ENCODE measurements around the gene EXOC2. TPM values are rescaled to one million over a fixed set of nuclear protein-coding genes. Genes with fewer than 3 reads are reported as not detected.

The EXOC2 gene
- total and polyA plus RNA-seq, 2 donors (not counting 3 experiments of a cell fraction or from before 2014, with no cell fraction given) = 18.2 to 30.8 TPM

DNA sequence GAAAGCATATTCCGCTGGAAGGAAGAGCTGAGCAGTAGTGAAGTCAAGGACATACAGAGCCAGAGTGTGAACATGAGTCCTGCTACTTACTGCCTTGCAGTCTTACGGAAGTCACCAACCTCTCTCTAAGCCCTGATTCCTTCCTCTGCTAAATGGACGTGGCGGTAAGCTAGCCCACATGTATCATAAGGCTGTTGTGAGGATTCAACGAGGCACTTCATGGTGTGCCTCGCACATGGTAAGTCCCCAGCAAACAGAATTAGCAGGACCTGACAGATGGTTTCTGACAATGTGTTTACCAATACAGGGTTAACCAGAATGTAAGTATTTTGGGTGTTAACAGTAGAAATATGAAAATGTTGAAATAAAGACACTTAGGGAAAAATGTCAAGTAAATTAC lies 208.2 kb downstream of the EXOC2 start:
- Histone ChIP-seq H3K9ac (replicated peaks; ENCODE audit: extremely low read depth, insufficient read depth, low read length) (no peak overlapping the region), H3K36me3 (ENCODE audit: control insufficient read depth in 2 of 2, extremely low read depth in 1 of 2, insufficient read depth in 2 of 2, low read length in 2 of 2) (peaks cover 3 to 7% of the 10 kb centered on the region in 2 experiments), H3K27ac (ENCODE audit: insufficient read depth, low read depth, low read length) (no peak overlapping the region), H3K4me1 (ENCODE audit: control insufficient read depth, extremely low read depth, insufficient read depth, low read length) (no peaks in the 10 kb centered on the region), H3K4me2 (ENCODE audit: insufficient read depth, low read length) (no peak overlapping the region), H2AFZ (ENCODE audit: low read depth, low read length) (no peak overlapping the region), H3K4me3 (replicated peaks in 1 of 3; ENCODE audit: insufficient read depth in 1 of 3, low read depth in 1 of 3, low read length in 3 of 3) (no peak overlapping the region), H4K20me1 (replicated peaks; ENCODE audit: control insufficient read depth, extremely low read depth, insufficient read depth, low read length) (no peaks in the 10 kb centered on the region), H3K9me3 (replicated peaks; ENCODE audit: control insufficient read depth, insufficient read depth, low read length) (no peaks in the 10 kb centered on the region), H3K79me2 (ENCODE audit: control insufficient read depth, insufficient read depth, low read length) (no peaks in the 10 kb centered on the region), H3K9me1 (replicated peaks; ENCODE audit: control insufficient read depth, extremely low read depth, insufficient read depth, low read length) (no peaks in the 10 kb centered on the region), H3K27me3 (ENCODE audit: control insufficient read depth in 2 of 2, insufficient read depth in 2 of 2, low read length in 2 of 2) (no peaks in the 10 kb centered on the region)
- DNase-seq (ENCODE audit: low read depth, low spot score) (no peak), FAIRE-seq (no peak)
- intact Hi-C loops (cut with micrococcal nuclease) = loop anchor here (5.0 kb wide), 1 partner anchor 297 kb away; no protein-coding TSS in a partner anchor
- BruUV-seq (replicated peaks) = no TSS peak
- dilution Hi-C loops (cut with MboI; ENCODE audit: extremely low pct_ligation_motif_present, low sequenced_read_pairs) = no loop called here
- ChIA-PET POLR2A (no interaction called here), CTCF (no interaction called here)
- no peak for TF ChIP-seq GATA2 (IDR thresholded peaks at IDR 0.05; ENCODE audit: insufficient read depth, insufficient read length, low read depth, low read length)

- Histone ChIP-seq H3K79me2 (ENCODE audit: control insufficient read depth, insufficient read depth, low read length) (no peaks in the 10 kb centered on the region), H3K4me2 (ENCODE audit: insufficient read depth, low read length) (no peak overlapping the region), H4K20me1 (replicated peaks; ENCODE audit: control insufficient read depth, extremely low read depth, insufficient read depth, low read length) (no peaks in the 10 kb centered on the region), H3K9me3 (replicated peaks; ENCODE audit: control insufficient read depth, insufficient read depth, low read length) (no peaks in the 10 kb centered on the region), H3K4me3 (replicated peaks in 1 of 3; ENCODE audit: insufficient read depth in 1 of 3, low read depth in 1 of 3, low read length in 3 of 3) (no peak overlapping the region), H2AFZ (ENCODE audit: low read depth, low read length) (no peak overlapping the region), H3K27me3 (ENCODE audit: control insufficient read depth in 2 of 2, insufficient read depth in 2 of 2, low read length in 2 of 2) (no peaks in the 10 kb centered on the region), H3K36me3 (ENCODE audit: control insufficient read depth in 2 of 2, extremely low read depth in 1 of 2, insufficient read depth in 2 of 2, low read length in 2 of 2) (peaks cover 3 to 7% of the 10 kb centered on the region in 2 experiments), H3K4me1 (ENCODE audit: control insufficient read depth, extremely low read depth, insufficient read depth, low read length) (no peaks in the 10 kb centered on the region), H3K27ac (ENCODE audit: insufficient read depth, low read depth, low read length) (no peak overlapping the region), H3K9ac (replicated peaks; ENCODE audit: extremely low read depth, insufficient read depth, low read length) (no peak overlapping the region), H3K9me1 (replicated peaks; ENCODE audit: control insufficient read depth, extremely low read depth, insufficient read depth, low read length) (no peaks in the 10 kb centered on the region)
- dilution Hi-C loops (cut with MboI; ENCODE audit: extremely low pct_ligation_motif_present, low sequenced_read_pairs) = no loop called here
- FAIRE-seq (no peak), DNase-seq (ENCODE audit: low read depth, low spot score) (no peak)
- TF ChIP-seq JUN (IDR thresholded peaks at IDR 0.05; ENCODE audit: borderline replicate concordance, insufficient read depth, insufficient read length, low read depth) = no peak
- TF ChIP-seq GATA2 (IDR thresholded peaks at IDR 0.05; ENCODE audit: insufficient read depth, insufficient read length, low read depth, low read length) = no peak
- TF ChIP-seq MAX (IDR thresholded peaks at IDR 0.05; ENCODE audit: insufficient read depth, insufficient read length) = no peak
- no peak for TF ChIP-seq EZH2 (IDR thresholded peaks at IDR 0.05; ENCODE audit: borderline replicate concordance, low read depth, low read length, severe bottlenecking)
- TF ChIP-seq POLR2AphosphoS5 (IDR thresholded peaks at IDR 0.05; ENCODE audit: insufficient read depth, low read depth, low read length) = no peak
- CTCF ChIA-PET = no interaction called here
- no TSS peak for BruUV-seq (replicated peaks)
- intact Hi-C loops (cut with micrococcal nuclease) = loop anchor here (5.0 kb wide), 1 partner anchor 297 kb away; no protein-coding TSS in a partner anchor
- POLR2A ChIA-PET = no interaction called here
These were observed 208.7 kb downstream of the EXOC2 start for GRCh38 chr6:484086-484745.
